HepG2 (cell line): ENCODE data around the gene NEU1. TPM values are rescaled to one million over a fixed set of nuclear protein-coding genes. Genes with fewer than 3 reads are reported as not detected.

ENCODE experiments used
- AHDC1 ChIP-seq: sonication (generic); formaldehyde crosslinking; IDR thresholded peaks from 2 replicates; pipeline ENCODE4 v1.5.1; 2020; ENCODE audit warnings: mild to moderate bottlenecking, missing genetic modification reagents, borderline replicate concordance
- MAF1 ChIP-seq: sonication (generic); formaldehyde crosslinking; IDR thresholded peaks from 2 replicates; pipeline ENCODE4 v1.5.0; 2020; ENCODE audit warnings: missing genetic modification reagents, borderline replicate concordance
- RNF2 ChIP-seq: fragments of 450-650 bp; conservative IDR thresholded peaks from 2 replicates; pipeline ENCODE4 v1.6.1; 2016; ENCODE audit warnings: low read depth
- SKIL ChIP-seq: sonication (generic); formaldehyde crosslinking; IDR thresholded peaks from 2 replicates; pipeline ENCODE4 v1.8.0; 2022; ENCODE audit warnings: missing genetic modification reagents, mild to moderate bottlenecking, moderate library complexity, borderline replicate concordance
- ZBTB20 ChIP-seq: sonication (generic); formaldehyde crosslinking; IDR thresholded peaks from 2 replicates; pipeline ENCODE4 v1.8.1; 2023; ENCODE audit warnings: missing genetic modification reagents, low read depth, mild to moderate bottlenecking, borderline replicate concordance
- ZFP37 ChIP-seq: sonication (generic); formaldehyde crosslinking; IDR thresholded peaks from 2 replicates; pipeline ENCODE4 v1.4.0; 2020; ENCODE audit warnings: missing genetic modification reagents, borderline replicate concordance
- ZHX1 ChIP-seq: sonication (generic); formaldehyde crosslinking; IDR thresholded peaks from 2 replicates; pipeline ENCODE4 v1.8.1; 2022; ENCODE audit warnings: low read depth, mild to moderate bottlenecking, missing genetic modification reagents
- ZNF350 ChIP-seq: sonication (generic); formaldehyde crosslinking; IDR thresholded peaks from 2 replicates; pipeline ENCODE4 v1.4.0; 2020; ENCODE audit warnings: mild to moderate bottlenecking, low read depth, missing genetic modification reagents, borderline replicate concordance
- ZNF543 ChIP-seq: sonication (generic); formaldehyde crosslinking; IDR thresholded peaks from 2 replicates; pipeline ENCODE4 v1.4.0; 2020; ENCODE audit warnings: mild to moderate bottlenecking, missing genetic modification reagents
- ZNF576 ChIP-seq: sonication (generic); formaldehyde crosslinking; IDR thresholded peaks from 2 replicates; pipeline ENCODE4 v1.4.0; 2020; ENCODE audit warnings: mild to moderate bottlenecking, missing genetic modification reagents
- ZNF879 ChIP-seq: sonication (generic); formaldehyde crosslinking; IDR thresholded peaks from 2 replicates; pipeline ENCODE4 v1.8.1; 2023; ENCODE audit warnings: missing genetic modification reagents
- ZXDC ChIP-seq: sonication (generic); formaldehyde crosslinking; IDR thresholded peaks from 2 replicates; pipeline ENCODE4 v1.5.0; 2020; ENCODE audit warnings: mild to moderate bottlenecking, missing genetic modification reagents
- polyA plus RNA-seq, 8 experiments: library from polyadenylated mRNA; depleted of rRNA in 3 of 8; stranded (reverse) in 7 of 8; unstranded in 1 of 8; fragments of >200 nt; fragmentation: Illumina TruSeq in 4 of 8; extraction: Trizol in 4 of 8; gene quantifications; 2 replicates each; pipeline versions ENCODE4 v1.2.1 to v1.2.3, GENCODE V29; 2011 to 2016; ENCODE audit warnings: low read depth in 4 of 8, missing spikeins in 1 of 8, mixed read lengths in 1 of 8; ENCODE audit not compliant: insufficient read depth in 1 of 8
- total RNA-seq, 5 experiments: library from RNA; depleted of rRNA; stranded (reverse); fragments of >200 nt; fragmentation: Illumina TruSeq; extraction: Trizol; gene quantifications; 2 replicates each; pipeline ENCODE4 v1.2.3, GENCODE V29; 2016; ENCODE audit warnings: low read depth in 1 of 5

Gene NEU1
- total and polyA plus RNA-seq, 2 of the 13 experiments (the other 11 are each of a cell fraction or from before 2014, with no cell fraction given) = 215 to 297 TPM

GRCh38 chr6:31834367-31835250 is 28.0 kb downstream of the NEU1 start (continued):
- TF ChIP-seq ZNF879 (CRISPR knock-in tag) (peak; percentile 64; the same call in 1 of the 2 replicates), ZNF543 (CRISPR knock-in tag) (peak; percentile 41; the same call in 1 of the 2 replicates), AHDC1 (peak; percentile 27; the same call in 1 of the 2 replicates), RNF2 (0 out of 2 replicates have a peak, but pooled peaks have one; percentile 50), ZFP37 (0 out of 2 replicates have a peak, but pooled peaks have one; percentile 59), SKIL (CRISPR knock-in tag) (no peak; the same call in none of the 2 replicates), ZBTB20 (CRISPR knock-in tag) (no peak; the same call in 1 of the 2 replicates), ZHX1 (CRISPR knock-in tag) (peak; percentile 77), ZNF576 (CRISPR knock-in tag) (peak; percentile 72; the same call in 1 of the 2 replicates), ZXDC (CRISPR knock-in tag) (0 out of 2 replicates have a peak, but pooled peaks have one; percentile 1), MAF1 (peak; percentile 97), ZNF350 (peak; percentile 85; the same call in 1 of the 2 replicates)
